Spleen (tissue), 11 donors: Measurements from ENCODE around the gene SST. TPM values are rescaled to one million over a fixed set of nuclear protein-coding genes. Genes with fewer than 3 reads are reported as not detected.

Source experiments
- DNase-seq: peaks from one replicate; pipeline ENCODE4 v3.0.0-alpha.2; 2020
- H3K27ac ChIP-seq, 8 donors: fragments of 200-600 bp; sonication (generic) in 7 of 8; 1 replicate in 4 of 8; 2 replicates in 4 of 8; pipeline versions ENCODE4 v1.5.0 to v1.8.0; 2016 to 2021; ENCODE audit warnings: inconsistent platforms in 4 of 8, mild to moderate bottlenecking in 4 of 8, moderate library complexity in 1 of 8
- H3K27me3 ChIP-seq, 7 donors: fragments of 200-600 bp; sonication (generic) in 6 of 7; replicated peaks in 1 of 7; 1 replicate in 4 of 7; 2 replicates in 3 of 7; pipeline versions ENCODE4 v1.5.0 to v1.8.0; 2016 to 2021; ENCODE audit warnings: inconsistent platforms in 3 of 7, mild to moderate bottlenecking in 1 of 7
- H3K36me3 ChIP-seq, 6 donors: fragments of 200-600 bp; sonication (generic) in 5 of 6; 1 replicate in 4 of 6; 2 replicates in 2 of 6; pipeline versions ENCODE4 v1.5.0 to v1.8.0; 2016 to 2021; ENCODE audit warnings: inconsistent platforms in 2 of 6
- H3K4me1 ChIP-seq, 6 donors: fragments of 200-600 bp; sonication (generic) in 5 of 6; 1 replicate in 3 of 6; 2 replicates in 3 of 6; pipeline versions ENCODE4 v1.5.0 to v1.8.0; 2016 to 2021; ENCODE audit warnings: inconsistent platforms in 3 of 6
- H3K4me3 ChIP-seq, 8 donors: fragments of 200-600 bp; sonication (generic) in 7 of 8; 1 replicate in 4 of 8; 2 replicates in 4 of 8; pipeline versions ENCODE4 v1.5.0 to v1.8.0; 2016 to 2021; ENCODE audit warnings: inconsistent platforms in 4 of 8, mild to moderate bottlenecking in 4 of 8, moderate library complexity in 2 of 8
- H3K9me3 ChIP-seq, 8 donors: fragments of 200-600 bp; sonication (generic) in 7 of 8; 1 replicate in 4 of 8; 2 replicates in 4 of 8; pipeline versions ENCODE4 v1.5.0 to v1.8.0; 2016 to 2021; ENCODE audit warnings: inconsistent platforms in 4 of 8
- POLR2A ChIP-seq, 3 donors: fragments of 450-650 bp; IDR thresholded peaks; one replicate each; pipeline ENCODE4 v1.5.1; 2017; ENCODE audit warnings: antibody characterized with exemption in 3 of 3, mild to moderate bottlenecking in 1 of 3
- POLR2AphosphoS5 ChIP-seq, 3 donors: sonication (generic); formaldehyde crosslinking; IDR thresholded peaks; one replicate each; pipeline ENCODE4 v1.5.1; 2017; ENCODE audit warnings: antibody characterized with exemption in 3 of 3
- WGBS, 5 donors: extraction: QIAGEN DNeasy Blood & Tissue Kit in 3 of 5; methylation state at CpG; one replicate each; pipeline versions ENCODE4 v1.1.5 to v1.1.7; 2013 to 2018; 5-methylcytosine and 5-hydroxymethylcytosine counted together
- intact Hi-C: fragments of 100-400 bp; cut with DNase I; formaldehyde crosslinking; loops from one replicate; pipeline ENCODE4 v1.15.0; 2023; ENCODE audit warnings: low total_unique reads
- polyA plus RNA-seq, 3 donors: library from polyadenylated mRNA; stranded (reverse); fragments of 200-250 nt; gene quantifications; one replicate each; pipeline ENCODE4 v1.2.1, GENCODE V29; 2013
- total RNA-seq, 7 donors: library from RNA; depleted of rRNA in 3 of 7; stranded (reverse); fragments of >200 nt in 3 of 7; fragmentation: NEBNext Ultra II Directional in 4 of 7; extraction: Animal tissue kit (Norgen Biotek cat#: 25700) in 4 of 7; gene quantifications; one replicate each; pipeline versions ENCODE4 v1.1.0 to v1.2.1, GENCODE V29; 2016 to 2021
- TF ChIP-seq, protein P1 (sequence below), 11 experiments: fragments of 200-600 bp in 7 of 11; fragments of 450-650 bp in 4 of 11; sonication (generic) in 4 of 11; IDR thresholded peaks in 8 of 11; conservative IDR thresholded peaks in 3 of 11; 1 replicate in 7 of 11; 2 replicates in 4 of 11; pipeline versions ENCODE4 v1.4.0 to v1.8.0; 2016 to 2021; ENCODE audit warnings: antibody characterized with exemption in 11 of 11, inconsistent platforms in 4 of 11, mild to moderate bottlenecking in 1 of 11
- donor health status: healthy with polysubstance abuse.
- donor health status: DM: no; HTN: no; CAD: no; lungs with moderate emphysema.
- donor health status: DM: no; HTN: no; CAD: no.
- donor health status: Bipolar disorder and iron deficiency.
- donor health status: healthy.
- donor health status: DM: no; HTN: no; CAD: no.
- donor health status: DM: yes; HTN: yes; CAD: no.

SST gene
- total and polyA plus RNA-seq, 10 donors: 0.26 to 0.52 TPM; not detected in 8

DNA sequence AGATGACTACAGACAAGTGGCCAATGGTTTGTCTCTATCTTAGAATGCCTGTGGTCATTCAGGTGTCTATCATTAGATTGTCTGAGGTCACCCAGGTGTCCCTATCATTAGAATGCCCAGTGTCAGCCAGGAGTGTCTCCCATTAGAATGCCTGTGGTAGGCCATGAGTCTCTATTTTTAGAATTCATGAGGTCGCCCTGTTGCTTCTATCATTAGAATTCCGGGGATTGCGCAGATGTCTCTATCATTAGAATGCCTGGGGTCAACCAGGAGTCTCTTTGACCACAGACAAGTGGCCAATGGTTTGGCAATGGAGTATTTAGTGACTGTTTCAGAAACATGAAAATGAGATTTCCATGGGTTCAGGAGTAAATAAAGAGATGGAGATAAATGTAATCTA lies 24.6 kb upstream of the SST start:
- Histone ChIP-seq H3K4me1 (no peaks in the 10 kb centered on the region), H3K36me3 (no peaks in the 10 kb centered on the region), H3K9me3 (no peaks in the 10 kb centered on the region), H3K27ac (peak overlapping the region in 4 of 8 donors; percentile 24 to 68 (median 62)), H3K27me3 (peaks cover 0 to 27% (median 0%) of the 10 kb centered on the region in 7 donors), H3K4me3 (no peak overlapping the region)
- 52 to 77% (median 69%) methylated on average over 3 of the region's 3 CpGs for WGBS, 5 donors
- TF ChIP-seq POLR2A (IDR thresholded peaks at IDR 0.05): no peak
- TF ChIP-seq, protein P1, sequence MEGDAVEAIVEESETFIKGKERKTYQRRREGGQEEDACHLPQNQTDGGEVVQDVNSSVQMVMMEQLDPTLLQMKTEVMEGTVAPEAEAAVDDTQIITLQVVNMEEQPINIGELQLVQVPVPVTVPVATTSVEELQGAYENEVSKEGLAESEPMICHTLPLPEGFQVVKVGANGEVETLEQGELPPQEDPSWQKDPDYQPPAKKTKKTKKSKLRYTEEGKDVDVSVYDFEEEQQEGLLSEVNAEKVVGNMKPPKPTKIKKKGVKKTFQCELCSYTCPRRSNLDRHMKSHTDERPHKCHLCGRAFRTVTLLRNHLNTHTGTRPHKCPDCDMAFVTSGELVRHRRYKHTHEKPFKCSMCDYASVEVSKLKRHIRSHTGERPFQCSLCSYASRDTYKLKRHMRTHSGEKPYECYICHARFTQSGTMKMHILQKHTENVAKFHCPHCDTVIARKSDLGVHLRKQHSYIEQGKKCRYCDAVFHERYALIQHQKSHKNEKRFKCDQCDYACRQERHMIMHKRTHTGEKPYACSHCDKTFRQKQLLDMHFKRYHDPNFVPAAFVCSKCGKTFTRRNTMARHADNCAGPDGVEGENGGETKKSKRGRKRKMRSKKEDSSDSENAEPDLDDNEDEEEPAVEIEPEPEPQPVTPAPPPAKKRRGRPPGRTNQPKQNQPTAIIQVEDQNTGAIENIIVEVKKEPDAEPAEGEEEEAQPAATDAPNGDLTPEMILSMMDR (IDR thresholded peaks at IDR 0.05 in 8 of 11, conservative IDR thresholded peaks at IDR 0.05 in 3 of 11): no peak
- no peak for TF ChIP-seq POLR2AphosphoS5 (IDR thresholded peaks at IDR 0.05)
- DNase-seq: no peak
- intact Hi-C loops: no loop called here

DNA sequence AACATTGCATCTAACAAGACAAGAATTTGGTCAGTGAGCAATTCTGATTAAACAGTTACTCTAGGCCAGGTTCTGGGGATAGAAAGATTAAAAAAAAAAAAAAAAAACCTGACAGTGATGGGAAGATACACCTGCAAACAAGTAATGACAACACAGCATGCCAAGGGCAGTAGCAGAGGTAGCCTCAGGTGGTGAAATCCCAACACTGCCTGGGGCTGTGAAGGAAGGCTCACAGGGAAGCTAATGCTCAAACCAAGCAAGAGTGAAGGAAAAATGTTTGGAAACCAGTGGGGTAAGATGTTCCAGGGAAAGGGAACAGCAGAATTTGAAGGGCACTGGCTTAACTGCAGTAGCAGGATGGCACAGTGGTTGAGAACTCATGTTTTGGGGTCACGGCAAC lies 23.2 kb upstream of the SST start:
- WGBS, 5 donors: 93 to 100% (median 95%) methylated on average over 1 of the region's 1 CpG
- H3K27me3 ChIP-seq: peaks cover 0 to 34% (median 0%) of the 10 kb centered on the region in 7 donors
- intact Hi-C loops: no loop called here
- no peaks in the 10 kb centered on the region for H3K4me1 ChIP-seq
- DNase-seq: no peak
- TF ChIP-seq POLR2A (IDR thresholded peaks at IDR 0.05) (no peak), POLR2AphosphoS5 (IDR thresholded peaks at IDR 0.05) (no peak)
- TF ChIP-seq, protein P1 (IDR thresholded peaks at IDR 0.05 in 8 of 11, conservative IDR thresholded peaks at IDR 0.05 in 3 of 11): no peak
- no peak overlapping the region for H3K4me3 ChIP-seq
- H3K9me3 ChIP-seq: no peaks in the 10 kb centered on the region
- no peak overlapping the region for H3K27ac ChIP-seq
- H3K36me3 ChIP-seq: no peaks in the 10 kb centered on the region

DNA sequence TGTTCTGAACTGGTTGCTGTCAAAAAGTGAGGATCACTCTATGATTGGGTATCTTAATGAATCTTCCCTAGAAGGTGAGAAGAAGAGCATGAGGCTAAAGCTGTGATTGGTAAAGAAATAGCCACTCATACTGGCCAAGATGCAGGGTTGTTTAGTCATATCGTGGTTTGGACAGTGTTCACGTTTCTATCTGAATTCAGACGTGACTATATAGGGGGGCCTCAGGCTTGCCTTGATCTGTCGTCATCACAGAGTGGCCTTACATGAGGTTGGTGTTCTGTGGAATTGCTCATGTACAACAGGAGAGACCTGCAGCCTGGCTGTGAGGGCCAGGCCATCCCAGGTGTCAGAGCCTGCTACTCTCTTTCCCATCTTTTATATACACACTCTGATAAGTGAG lies 19.8 kb upstream of the SST start:
- H3K4me3 ChIP-seq: no peak overlapping the region
- H3K27ac ChIP-seq: no peak overlapping the region
- intact Hi-C loops: loop anchor here (10.0 kb wide), 1 partner anchor 465 kb away; no protein-coding TSS in a partner anchor
- no peaks in the 10 kb centered on the region for H3K4me1 ChIP-seq
- no peaks in the 10 kb centered on the region for H3K36me3 ChIP-seq
- no peak for TF ChIP-seq POLR2AphosphoS5 (IDR thresholded peaks at IDR 0.05)
- TF ChIP-seq POLR2A (IDR thresholded peaks at IDR 0.05): no peak
- TF ChIP-seq, protein P1 (IDR thresholded peaks at IDR 0.05 in 8 of 11, conservative IDR thresholded peaks at IDR 0.05 in 3 of 11): no peak
- 58 to 88% (median 69%) methylated on average over 4 of the region's 4 CpGs for WGBS, 5 donors
- H3K27me3 ChIP-seq: peaks cover 0 to 29% (median 0%) of the 10 kb centered on the region in 7 donors
- peaks cover 0 to 24% (median 18%) of the 10 kb centered on the region in 8 donors for H3K9me3 ChIP-seq
- DNase-seq: no peak

GRCh38 chr3:187686621-187687273 lies 16.6 kb upstream of the SST start:
- Histone ChIP-seq H3K9me3 (peaks cover 0 to 27% (median 20%) of the 10 kb centered on the region in 8 donors), H3K4me3 (no peak overlapping the region), H3K27ac (no peak overlapping the region), H3K27me3 (peaks cover 0 to 31% (median 0%) of the 10 kb centered on the region in 7 donors), H3K4me1 (no peaks in the 10 kb centered on the region), H3K36me3 (no peaks in the 10 kb centered on the region)
- TF ChIP-seq POLR2A (IDR thresholded peaks at IDR 0.05) (no peak), POLR2AphosphoS5 (IDR thresholded peaks at IDR 0.05) (no peak)
- TF ChIP-seq, protein P1 (IDR thresholded peaks at IDR 0.05 in 8 of 11, conservative IDR thresholded peaks at IDR 0.05 in 3 of 11): no peak
- intact Hi-C loops: loop anchor here (10.0 kb wide), 1 partner anchor 462 kb away; no protein-coding TSS in a partner anchor
- 89 to 96% (median 93%) methylated on average over 5 of the region's 5 CpGs for WGBS, 5 donors
- no peak for DNase-seq
